ENCODE data around the gene TPTE2.
"Not testable (repeated sequence)": the region's sequence is repeated elsewhere in the genome, so short reads cannot be mapped to it uniquely, and the experiment has no call there.

The TPTE2 gene

GRCh38 chr13:19567820-19568534 lies 6.6 kb upstream of the TPTE2 start:
- H3K27me3 ChIP-seq (ENCODE audit: insufficient read depth, low read length), result peaks cover 36% of the 10 kb centered on the region; the same call in 1 of the 2 replicates
- no peaks in the 10 kb centered on the region for H3K36me3 ChIP-seq (ENCODE audit: insufficient read depth, low read length)
- H3K4me1 ChIP-seq (ENCODE audit: control insufficient read depth, insufficient read depth, low read length, unreplicated experiment), result no peaks in the 10 kb centered on the region
- no peak overlapping the region for H3K27ac ChIP-seq (ENCODE audit: low read depth, low read length)
- H3K79me2 ChIP-seq (ENCODE audit: control insufficient read depth, insufficient read depth, low read length, unreplicated experiment), result no peaks in the 10 kb centered on the region
- no peak overlapping the region for H2AFZ ChIP-seq (ENCODE audit: low read length, unreplicated experiment)
- no peak overlapping the region for H3K4me3 ChIP-seq (ENCODE audit: low read depth, low read length)

GRCh38 chr13:19561585-19561984 lies 253 bp upstream of the TPTE2 start:
- no peak overlapping the region for H2AFZ ChIP-seq (ENCODE audit: low read length, unreplicated experiment)
- no peak overlapping the region for H3K27ac ChIP-seq (ENCODE audit: low read depth, low read length)
- H3K27me3 ChIP-seq (ENCODE audit: insufficient read depth, low read length), result peaks cover 12% of the 10 kb centered on the region; the same call in 1 of the 2 replicates
- no peaks in the 10 kb centered on the region for H3K4me1 ChIP-seq (ENCODE audit: control insufficient read depth, insufficient read depth, low read length, unreplicated experiment)
- no peaks in the 10 kb centered on the region for H3K36me3 ChIP-seq (ENCODE audit: insufficient read depth, low read length)
- no peak overlapping the region for H3K4me3 ChIP-seq (ENCODE audit: low read depth, low read length)
- H3K79me2 ChIP-seq (ENCODE audit: control insufficient read depth, insufficient read depth, low read length, unreplicated experiment), result no peaks in the 10 kb centered on the region

- H2AFZ ChIP-seq (ENCODE audit: low read length, unreplicated experiment); H3K4me3 ChIP-seq (ENCODE audit: low read depth, low read length); H3K4me1 ChIP-seq (ENCODE audit: control insufficient read depth, insufficient read depth, low read length, unreplicated experiment); H3K79me2 ChIP-seq (ENCODE audit: control insufficient read depth, insufficient read depth, low read length, unreplicated experiment); H3K36me3 ChIP-seq (ENCODE audit: insufficient read depth, low read length); H3K27ac ChIP-seq (ENCODE audit: low read depth, low read length): not testable (repeated sequence)
- H3K27me3 ChIP-seq (ENCODE audit: insufficient read depth, low read length), result peaks cover 12% of the 10 kb centered on the region; the same call in 1 of the 2 replicates
Measured at GRCh38 chr13:19560672-19561071, 660 bp downstream of the TPTE2 start.

- H3K4me3 ChIP-seq (ENCODE audit: low read depth, low read length); H3K4me1 ChIP-seq (ENCODE audit: control insufficient read depth, insufficient read depth, low read length, unreplicated experiment); H3K79me2 ChIP-seq (ENCODE audit: control insufficient read depth, insufficient read depth, low read length, unreplicated experiment); H3K36me3 ChIP-seq (ENCODE audit: insufficient read depth, low read length); H3K27ac ChIP-seq (ENCODE audit: low read depth, low read length); H2AFZ ChIP-seq (ENCODE audit: low read length, unreplicated experiment): not testable (repeated sequence)
- H3K27me3 ChIP-seq (ENCODE audit: insufficient read depth, low read length), result peaks cover 10% of the 10 kb centered on the region; the same call in 1 of the 2 replicates
Measured at GRCh38 chr13:19559739-19560138, 1.6 kb downstream of the TPTE2 start.

DNA sequence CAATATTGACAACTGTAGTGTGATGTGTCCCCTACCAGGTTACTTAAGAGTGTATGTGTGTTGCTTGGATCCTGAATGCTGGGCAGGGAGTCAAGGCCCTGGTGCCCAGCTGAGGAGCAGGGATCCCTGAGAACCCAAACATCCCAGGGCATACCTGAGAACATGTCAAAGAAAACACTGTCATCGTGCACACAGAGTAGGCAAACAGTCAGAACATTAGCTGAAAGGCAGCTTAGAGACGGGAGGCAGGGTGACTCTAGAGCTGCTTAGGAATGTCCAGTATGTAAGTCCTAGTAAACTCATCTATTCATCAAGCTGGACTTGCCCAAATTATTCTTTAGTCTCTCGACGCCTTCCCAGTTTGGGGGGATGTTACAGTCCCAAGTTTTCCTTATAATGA lies 4.0 kb downstream of the TPTE2 start:
- not testable (repeated sequence) for H3K4me3 ChIP-seq (ENCODE audit: low read depth, low read length); H3K4me1 ChIP-seq (ENCODE audit: control insufficient read depth, insufficient read depth, low read length, unreplicated experiment); H3K79me2 ChIP-seq (ENCODE audit: control insufficient read depth, insufficient read depth, low read length, unreplicated experiment); H3K27me3 ChIP-seq (ENCODE audit: insufficient read depth, low read length); H2AFZ ChIP-seq (ENCODE audit: low read length, unreplicated experiment); H3K27ac ChIP-seq (ENCODE audit: low read depth, low read length); H3K36me3 ChIP-seq (ENCODE audit: insufficient read depth, low read length)

DNA sequence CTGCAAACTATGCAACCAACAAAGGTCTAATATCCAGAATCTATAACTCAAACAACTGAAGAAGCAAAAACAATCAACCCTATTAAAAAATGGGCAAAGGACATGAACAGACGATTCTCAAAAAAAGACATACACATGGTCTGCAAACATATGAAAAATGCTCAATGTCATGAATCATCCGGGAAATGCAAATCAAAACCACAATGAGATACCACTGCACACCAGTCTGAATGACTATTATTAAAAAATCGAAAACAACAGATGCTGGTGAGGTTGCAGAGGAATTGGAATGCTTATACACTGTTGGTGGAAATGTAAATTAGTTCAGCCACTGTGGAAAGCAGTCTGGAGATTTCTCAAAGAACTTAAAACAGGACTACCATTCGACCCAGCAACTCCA lies 12.1 kb downstream of the TPTE2 start:
- H2AFZ ChIP-seq (ENCODE audit: low read length, unreplicated experiment); H3K27ac ChIP-seq (ENCODE audit: low read depth, low read length); H3K27me3 ChIP-seq (ENCODE audit: insufficient read depth, low read length); H3K4me3 ChIP-seq (ENCODE audit: low read depth, low read length); H3K79me2 ChIP-seq (ENCODE audit: control insufficient read depth, insufficient read depth, low read length, unreplicated experiment); H3K36me3 ChIP-seq (ENCODE audit: insufficient read depth, low read length); H3K4me1 ChIP-seq (ENCODE audit: control insufficient read depth, insufficient read depth, low read length, unreplicated experiment): not testable (repeated sequence)

DNA sequence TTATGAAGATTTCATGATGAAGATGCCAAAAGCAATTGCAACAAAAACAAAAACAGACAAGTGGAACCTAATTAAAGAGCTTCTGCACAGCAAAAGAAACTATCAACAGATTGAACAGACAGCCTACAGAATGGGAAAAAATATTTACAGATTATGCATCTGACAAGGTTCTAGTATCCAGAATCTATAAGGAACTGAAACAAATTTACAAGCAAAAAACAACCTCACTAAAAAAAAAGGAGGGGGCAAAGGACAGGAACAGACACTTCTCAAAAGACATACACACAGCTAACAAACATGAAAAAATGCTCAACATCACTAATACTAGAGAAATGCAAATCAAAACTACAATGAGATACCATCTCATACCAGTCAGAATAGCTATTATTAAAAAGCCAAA lies 35.7 kb downstream of the TPTE2 start:
- not testable (repeated sequence) for H3K36me3 ChIP-seq (ENCODE audit: insufficient read depth, low read length); H2AFZ ChIP-seq (ENCODE audit: low read length, unreplicated experiment); H3K4me1 ChIP-seq (ENCODE audit: control insufficient read depth, insufficient read depth, low read length, unreplicated experiment); H3K27ac ChIP-seq (ENCODE audit: low read depth, low read length); H3K79me2 ChIP-seq (ENCODE audit: control insufficient read depth, insufficient read depth, low read length, unreplicated experiment); H3K27me3 ChIP-seq (ENCODE audit: insufficient read depth, low read length); H3K4me3 ChIP-seq (ENCODE audit: low read depth, low read length)

DNA sequence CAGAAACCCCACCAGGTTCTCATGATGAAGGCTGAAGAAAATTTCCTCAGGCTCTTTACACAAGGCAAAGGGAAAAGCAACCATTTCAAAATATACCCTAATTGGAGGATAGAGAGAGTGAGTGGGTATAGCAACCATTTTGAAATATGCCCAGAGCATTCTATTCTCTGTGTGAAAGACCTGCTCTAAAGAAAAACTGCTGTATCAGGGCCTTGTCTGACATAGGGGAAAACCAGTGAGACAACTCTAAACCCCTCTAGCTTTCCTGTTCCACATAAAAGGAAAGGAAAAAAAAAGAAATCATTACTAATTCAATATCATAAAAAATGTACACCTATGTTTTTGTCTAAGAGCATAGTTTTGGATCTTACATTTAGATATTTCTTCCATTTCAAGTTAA lies 42.3 kb downstream of the TPTE2 start:
- Histone ChIP-seq H3K4me1 (ENCODE audit: control insufficient read depth, insufficient read depth, low read length, unreplicated experiment) (no peaks in the 10 kb centered on the region), H2AFZ (ENCODE audit: low read length, unreplicated experiment) (no peak overlapping the region)

DNA sequence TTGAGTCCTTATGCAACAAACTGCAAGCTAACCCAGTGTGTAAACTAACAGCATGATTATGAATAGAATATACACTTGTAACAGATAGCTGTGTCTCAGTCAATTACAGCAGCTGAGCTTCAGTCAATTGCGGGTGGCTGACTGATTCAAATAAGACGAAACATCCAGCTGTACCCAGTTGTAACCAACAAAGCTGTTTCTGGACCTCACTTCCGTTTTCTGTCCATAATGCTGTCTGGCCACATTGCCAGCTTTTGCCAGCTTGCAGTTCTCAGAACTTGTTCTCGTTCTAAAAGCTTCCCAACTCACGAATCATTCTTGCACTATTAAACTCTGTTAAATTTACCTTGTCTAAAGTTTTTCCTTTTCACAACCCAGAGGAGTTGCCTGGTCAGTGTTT lies 53.7 kb downstream of the TPTE2 start:
- not testable (repeated sequence) for H3K27me3 ChIP-seq (ENCODE audit: insufficient read depth, low read length); H3K27ac ChIP-seq (ENCODE audit: low read depth, low read length); H3K4me3 ChIP-seq (ENCODE audit: low read depth, low read length); H3K36me3 ChIP-seq (ENCODE audit: insufficient read depth, low read length); H3K79me2 ChIP-seq (ENCODE audit: control insufficient read depth, insufficient read depth, low read length, unreplicated experiment); H3K4me1 ChIP-seq (ENCODE audit: control insufficient read depth, insufficient read depth, low read length, unreplicated experiment); H2AFZ ChIP-seq (ENCODE audit: low read length, unreplicated experiment)

More for the DNA sequence above, 42.3 kb downstream of the TPTE2 start:
- H3K27ac ChIP-seq (ENCODE audit: low read depth, low read length), result no peak overlapping the region
- H3K79me2 ChIP-seq (ENCODE audit: control insufficient read depth, insufficient read depth, low read length, unreplicated experiment), result no peaks in the 10 kb centered on the region
- no peaks in the 10 kb centered on the region for H3K27me3 ChIP-seq (ENCODE audit: insufficient read depth, low read length)
- H3K4me3 ChIP-seq (ENCODE audit: low read depth, low read length), result no peak overlapping the region
- H3K36me3 ChIP-seq (ENCODE audit: insufficient read depth, low read length), result no peaks in the 10 kb centered on the region

GRCh38 chr13:19460126-19460525 lies 101.2 kb downstream of the TPTE2 start:
- not testable (repeated sequence) for H3K4me3 ChIP-seq (ENCODE audit: low read depth, low read length); H3K4me1 ChIP-seq (ENCODE audit: control insufficient read depth, insufficient read depth, low read length, unreplicated experiment); H3K27ac ChIP-seq (ENCODE audit: low read depth, low read length); H3K79me2 ChIP-seq (ENCODE audit: control insufficient read depth, insufficient read depth, low read length, unreplicated experiment); H2AFZ ChIP-seq (ENCODE audit: low read length, unreplicated experiment); H3K36me3 ChIP-seq (ENCODE audit: insufficient read depth, low read length); H3K27me3 ChIP-seq (ENCODE audit: insufficient read depth, low read length)

GRCh38 chr13:19439056-19439686 lies 122.2 kb downstream of the TPTE2 start:
- not testable (repeated sequence) for H3K27me3 ChIP-seq (ENCODE audit: insufficient read depth, low read length); H2AFZ ChIP-seq (ENCODE audit: low read length, unreplicated experiment); H3K27ac ChIP-seq (ENCODE audit: low read depth, low read length); H3K4me3 ChIP-seq (ENCODE audit: low read depth, low read length); H3K36me3 ChIP-seq (ENCODE audit: insufficient read depth, low read length); H3K4me1 ChIP-seq (ENCODE audit: control insufficient read depth, insufficient read depth, low read length, unreplicated experiment); H3K79me2 ChIP-seq (ENCODE audit: control insufficient read depth, insufficient read depth, low read length, unreplicated experiment)

Data from ACC112 (cell line).